HepG2 (cell line): Measurements from ENCODE around the gene CLDN10. TPM values are rescaled to one million over a fixed set of nuclear protein-coding genes. Genes with fewer than 3 reads are reported as not detected.

ENCODE experiments used
- ATAC-seq: fragments of 200-7000 bp; cut with Tn5 transposase; 3 replicates; pipeline ENCODE4 v1.9.1; 2020; ENCODE audit warnings: mild to moderate bottlenecking, moderate library complexity
- BruUV-seq: library from RNA; stranded (reverse); fragments of 400-500 nt; replicated peaks from 2 replicates; lab custom pipeline; 2021; lab: Mats Ljungman, UMichigan
- CTCF ChIA-PET: fragments of 300-600 bp; formaldehyde crosslinking; extraction: SDS; loops from one replicate; lab custom pipeline; 2021; ENCODE audit warnings: low total read pairs, inconsistent platforms, low intra/inter-chr PET ratio; lab: Yijun Ruan, JAX
- POLR2A ChIA-PET: fragments of 350-600 bp; sonication (Branson Sonifier 250); formaldehyde crosslinking; loops from one replicate; lab custom pipeline; 2020; ENCODE audit warnings: antibody characterized with exemption, inconsistent platforms; lab: Yijun Ruan, JAX
- DNase-seq: peaks from one replicate; pipeline ENCODE4 v3.0.0-alpha.2; 2015; ENCODE audit warnings: low spot score
- FAIRE-seq: peaks from 3 replicates; lab custom pipeline; 2011; peaks lifted over from hg19 to GRCh38; lab: Jason Lieb, UNC
- H2AFZ ChIP-seq: one replicate; pipeline ENCODE4 v1.6.1; 2011; ENCODE audit warnings: low read length, inconsistent platforms
- H3K27ac ChIP-seq: fragments of 300-600 bp; 3 replicates; pipeline ENCODE4 v1.8.0; 2011; ENCODE audit warnings: mixed run types, mild to moderate bottlenecking, mixed read lengths, low read length, inconsistent platforms; ENCODE audit not compliant: insufficient read depth; ENCODE audit errors: extremely low read length
- H3K27me3 ChIP-seq, 2 experiments: fragments of 200-600 bp in 1 of 2; 2 replicates in 1 of 2; 3 replicates in 1 of 2; pipeline versions ENCODE4 v1.6.0 to v1.8.0; 2011; ENCODE audit warnings: low read length in 2 of 2, mild to moderate bottlenecking in 2 of 2, moderate library complexity in 2 of 2, inconsistent platforms in 1 of 2; ENCODE audit not compliant: insufficient read depth in 2 of 2, control insufficient read depth in 1 of 2
- H3K36me3 ChIP-seq, 2 experiments: fragments of 200-600 bp in 1 of 2; replicated peaks in 1 of 2; 2 replicates in 1 of 2; 3 replicates in 1 of 2; pipeline versions ENCODE4 v1.5.1 to v1.8.0; 2011; ENCODE audit warnings: low read length in 2 of 2, inconsistent platforms in 1 of 2; ENCODE audit not compliant: insufficient read depth in 2 of 2, control insufficient read depth in 1 of 2
- H3K4me1 ChIP-seq: 2 replicates; pipeline ENCODE4 v1.5.1; 2012; ENCODE audit warnings: low read length, inconsistent platforms; ENCODE audit not compliant: insufficient read depth
- H3K4me2 ChIP-seq: 2 replicates; pipeline ENCODE4 v1.6.0; 2011; ENCODE audit warnings: low read depth, low read length, inconsistent platforms
- H3K4me3 ChIP-seq, 3 experiments: fragments of 200-600 bp in 1 of 3; sonication (generic), shearing (Covaris generic) in 1 of 3; replicated peaks in 1 of 3; 2 replicates each; pipeline ENCODE4 v1.5.1; 2011 to 2016; ENCODE audit warnings: low read length in 3 of 3, inconsistent platforms in 2 of 3, low read depth in 2 of 3, mild to moderate bottlenecking in 2 of 3, control low read depth in 1 of 3, mixed read lengths in 1 of 3; ENCODE audit not compliant: insufficient read depth in 1 of 3
- H3K79me2 ChIP-seq: one replicate; pipeline ENCODE4 v1.6.1; 2011; ENCODE audit warnings: low read length, inconsistent platforms; ENCODE audit not compliant: insufficient read depth
- H3K9ac ChIP-seq: 2 replicates; pipeline ENCODE4 v1.6.0; 2011; ENCODE audit warnings: mild to moderate bottlenecking, low read depth, low read length, inconsistent platforms; ENCODE audit not compliant: insufficient read depth
- H3K9me3 ChIP-seq: 2 replicates; pipeline ENCODE4 v1.5.1; 2012; ENCODE audit warnings: mild to moderate bottlenecking, low read length
- H4K20me1 ChIP-seq: 2 replicates; pipeline ENCODE4 v1.6.0; 2011; ENCODE audit warnings: inconsistent platforms, mild to moderate bottlenecking, low read length, moderate library complexity; ENCODE audit not compliant: insufficient read depth
- BRD4 ChIP-seq: sonication (generic); formaldehyde crosslinking; IDR thresholded peaks from 2 replicates; pipeline ENCODE4 v1.4.0; 2020; ENCODE audit warnings: missing genetic modification reagents
- HNRNPL ChIP-seq: fragments of 200-400 bp; formaldehyde crosslinking; IDR thresholded peaks from 2 replicates; pipeline ENCODE4 v1.6.1; 2017; ENCODE audit warnings: mild to moderate bottlenecking, low read depth, low read length
- PAF1 ChIP-seq: IDR thresholded peaks from 2 replicates; pipeline ENCODE4 v1.6.1; 2016; ENCODE audit warnings: missing genetic modification reagents, missing compliant biosample characterization
- SMC3 ChIP-seq: IDR thresholded peaks from 2 replicates; pipeline ENCODE4 v1.6.1; 2011; ENCODE audit warnings: low read length, improper control_type of control experiment
- SP5 ChIP-seq: IDR thresholded peaks from 2 replicates; pipeline ENCODE4 v1.6.1; 2016; ENCODE audit warnings: low read depth, borderline replicate concordance
- STAG1 ChIP-seq: sonication (generic); formaldehyde crosslinking; IDR thresholded peaks from 2 replicates; pipeline ENCODE4 v1.4.0; 2020; ENCODE audit warnings: missing genetic modification reagents
- TEAD2 ChIP-seq: sonication (generic); formaldehyde crosslinking; IDR thresholded peaks from 2 replicates; pipeline ENCODE4 v1.9.0; 2021; ENCODE audit warnings: missing genetic modification reagents
- ZFP36L1 ChIP-seq: sonication (generic); formaldehyde crosslinking; IDR thresholded peaks from 2 replicates; pipeline ENCODE4 v1.8.0; 2022; ENCODE audit warnings: mild to moderate bottlenecking, missing genetic modification reagents, moderate library complexity
- ZNF501 ChIP-seq: sonication (generic); formaldehyde crosslinking; IDR thresholded peaks from 2 replicates; pipeline ENCODE4 v1.5.1; 2020; ENCODE audit warnings: mild to moderate bottlenecking, moderate library complexity, missing genetic modification reagents
- WGBS: methylation state at CpG from one replicate; pipeline ENCODE4 v1.1.6; 2017; ENCODE audit warnings: low lambda C conversion rate; 5-methylcytosine and 5-hydroxymethylcytosine counted together
- in situ Hi-C: cut with HindIII; loops from 2 replicates; pipeline ENCODE4 v1.10.0; 2017; ENCODE audit warnings: low pct_unique_long_range_greater_than_20kb; ENCODE audit not compliant: extremely low pct_ligation_motif_present
- intact Hi-C: fragments of 100-400 bp; cut with micrococcal nuclease; formaldehyde crosslinking; loops from one replicate; pipeline ENCODE4 v1.10.0; 2022; ENCODE audit not compliant: unreplicated experiment
- polyA plus RNA-seq, 8 experiments: library from polyadenylated mRNA; depleted of rRNA in 3 of 8; stranded (reverse) in 7 of 8; unstranded in 1 of 8; fragments of >200 nt; fragmentation: Illumina TruSeq in 4 of 8; extraction: Trizol in 4 of 8; gene quantifications; 2 replicates each; pipeline versions ENCODE4 v1.2.1 to v1.2.3, GENCODE V29; 2011 to 2016; ENCODE audit warnings: low read depth in 4 of 8, missing spikeins in 1 of 8, mixed read lengths in 1 of 8; ENCODE audit not compliant: insufficient read depth in 1 of 8
- total RNA-seq, 5 experiments: library from RNA; depleted of rRNA; stranded (reverse); fragments of >200 nt; fragmentation: Illumina TruSeq; extraction: Trizol; gene quantifications; 2 replicates each; pipeline ENCODE4 v1.2.3, GENCODE V29; 2016; ENCODE audit warnings: low read depth in 1 of 5
- TF ChIP-seq, protein P1 (sequence below): sonication (generic); formaldehyde crosslinking; IDR thresholded peaks from 2 replicates; pipeline ENCODE4 v1.4.0; 2020; ENCODE audit warnings: mild to moderate bottlenecking, low read depth, missing genetic modification reagents
- TF ChIP-seq, protein P2 (sequence below): sonication (generic); formaldehyde crosslinking; IDR thresholded peaks from 2 replicates; pipeline ENCODE4 v1.4.0; 2020; ENCODE audit warnings: mild to moderate bottlenecking, missing genetic modification reagents
- TF ChIP-seq, protein P3 (sequence below): sonication (generic); formaldehyde crosslinking; IDR thresholded peaks from 2 replicates; pipeline ENCODE4 v1.5.0; 2020; ENCODE audit warnings: missing genetic modification reagents
- TF ChIP-seq, protein P4 (sequence below): sonication (generic); formaldehyde crosslinking; IDR thresholded peaks from 2 replicates; pipeline ENCODE4 v1.4.0; 2020; ENCODE audit warnings: missing genetic modification reagents, borderline replicate concordance
- TF ChIP-seq, protein P5 (sequence below): sonication (generic); formaldehyde crosslinking; IDR thresholded peaks from 2 replicates; pipeline ENCODE4 v1.5.0; 2020; ENCODE audit warnings: mild to moderate bottlenecking, missing genetic modification reagents, moderate library complexity

Gene CLDN10
- total and polyA plus RNA-seq, 2 of the 13 experiments (the other 11 are each of a cell fraction or from before 2014, with no cell fraction given) = not detected

DNA sequence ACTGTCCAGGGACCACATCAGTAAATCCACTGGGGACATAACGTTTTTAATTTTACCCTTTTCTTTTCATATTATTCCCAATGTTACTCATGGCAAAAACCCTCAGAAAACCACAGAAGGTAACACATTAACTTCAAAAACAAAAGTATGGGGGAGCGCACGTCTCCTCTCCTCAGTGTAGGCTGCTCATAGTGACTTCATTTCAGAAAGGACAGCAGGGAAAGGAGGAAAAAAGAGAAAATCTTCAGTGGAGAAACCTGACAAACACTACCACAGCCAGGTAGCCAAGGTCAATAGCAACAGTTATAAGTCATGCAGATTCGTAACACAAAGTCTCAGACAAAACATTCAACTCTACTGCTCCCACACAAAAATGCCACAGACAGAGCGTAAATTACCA lies 70.6 kb downstream of the CLDN10 start (continued):
- TF ChIP-seq, protein P1, sequence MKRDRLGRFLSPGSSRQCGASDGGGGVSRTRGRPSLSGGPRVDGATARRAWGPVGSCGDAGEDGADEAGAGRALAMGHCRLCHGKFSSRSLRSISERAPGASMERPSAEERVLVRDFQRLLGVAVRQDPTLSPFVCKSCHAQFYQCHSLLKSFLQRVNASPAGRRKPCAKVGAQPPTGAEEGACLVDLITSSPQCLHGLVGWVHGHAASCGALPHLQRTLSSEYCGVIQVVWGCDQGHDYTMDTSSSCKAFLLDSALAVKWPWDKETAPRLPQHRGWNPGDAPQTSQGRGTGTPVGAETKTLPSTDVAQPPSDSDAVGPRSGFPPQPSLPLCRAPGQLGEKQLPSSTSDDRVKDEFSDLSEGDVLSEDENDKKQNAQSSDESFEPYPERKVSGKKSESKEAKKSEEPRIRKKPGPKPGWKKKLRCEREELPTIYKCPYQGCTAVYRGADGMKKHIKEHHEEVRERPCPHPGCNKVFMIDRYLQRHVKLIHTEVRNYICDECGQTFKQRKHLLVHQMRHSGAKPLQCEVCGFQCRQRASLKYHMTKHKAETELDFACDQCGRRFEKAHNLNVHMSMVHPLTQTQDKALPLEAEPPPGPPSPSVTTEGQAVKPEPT (CRISPR knock-in tag) = no peak
- TF ChIP-seq HNRNPL (no peak), SP5 (CRISPR knock-in tag) (no peak)
- TF ChIP-seq, protein P2, sequence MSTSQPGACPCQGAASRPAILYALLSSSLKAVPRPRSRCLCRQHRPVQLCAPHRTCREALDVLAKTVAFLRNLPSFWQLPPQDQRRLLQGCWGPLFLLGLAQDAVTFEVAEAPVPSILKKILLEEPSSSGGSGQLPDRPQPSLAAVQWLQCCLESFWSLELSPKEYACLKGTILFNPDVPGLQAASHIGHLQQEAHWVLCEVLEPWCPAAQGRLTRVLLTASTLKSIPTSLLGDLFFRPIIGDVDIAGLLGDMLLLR (CRISPR knock-in tag) = no peak
- TF ChIP-seq, all 625 proteins: peak for 0

DNA sequence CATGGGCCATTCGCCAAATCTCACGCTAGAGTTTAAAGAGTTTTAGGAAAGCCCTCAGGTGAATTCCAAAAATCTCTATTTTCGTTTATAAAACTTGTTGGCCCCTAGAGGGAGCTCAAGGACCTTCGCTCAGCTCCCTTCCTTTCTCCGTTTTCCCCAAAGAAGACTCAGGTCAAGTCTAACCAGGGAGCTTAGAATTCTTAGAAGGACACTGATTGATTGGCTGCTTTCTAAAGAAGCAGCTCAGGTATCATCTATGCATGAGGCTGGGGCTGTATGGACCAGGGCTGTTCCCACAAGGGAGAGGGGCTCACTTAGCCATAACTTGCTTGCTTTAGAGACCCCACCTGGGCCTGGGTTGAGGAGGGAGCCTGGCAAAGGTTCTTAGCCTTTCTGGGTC lies 71.5 kb downstream of the CLDN10 start:
- DNase-seq = peak; percentile 29
- Histone ChIP-seq H3K36me3 (peaks cover 9 to 55% of the 10 kb centered on the region in 2 experiments; a peak in 4 of 5 replicates), H3K4me1 (no peaks in the 10 kb centered on the region), H4K20me1 (no peaks in the 10 kb centered on the region), H3K9ac (no peak overlapping the region), H3K9me3 (peaks cover 4% of the 10 kb centered on the region; the same call in 1 of the 2 replicates), H3K79me2 (no peaks in the 10 kb centered on the region), H3K4me3 (no peak overlapping the region), H2AFZ (no peak overlapping the region), H3K27me3 (no peaks in the 10 kb centered on the region), H3K27ac (no peak overlapping the region), H3K4me2 (no peak overlapping the region)
- in situ Hi-C loops (loop anchor here (5.0 kb wide), 1 partner anchor 213 kb away; no protein-coding TSS in a partner anchor), intact Hi-C loops (loop anchor here (1.0 kb wide), 3 partner anchors 37 to 356 kb away; no protein-coding TSS in a partner anchor)
- no TSS peak for BruUV-seq
- ChIA-PET CTCF (interaction anchor here (1.2 to 2.5 kb wide), 3 partner anchors 37 to 357 kb away, joined by 4 to 15 read pairs (median 11); no protein-coding TSS in a partner anchor), POLR2A (no interaction called here)
- FAIRE-seq = peak; percentile 39
- 48% methylated on average over 5 of the region's 5 CpGs for WGBS
- peak; percentile 71 for ATAC-seq
- TF ChIP-seq TEAD2 (no peak), ZFP36L1 (CRISPR knock-in tag) (no peak), SMC3 (peak; percentile 69; the same call in 1 of the 2 replicates), BRD4 (no peak), PAF1 (no peak), STAG1 (CRISPR knock-in tag) (peak; percentile 71), ZNF501 (CRISPR knock-in tag) (no peak)
- TF ChIP-seq, protein P3, sequence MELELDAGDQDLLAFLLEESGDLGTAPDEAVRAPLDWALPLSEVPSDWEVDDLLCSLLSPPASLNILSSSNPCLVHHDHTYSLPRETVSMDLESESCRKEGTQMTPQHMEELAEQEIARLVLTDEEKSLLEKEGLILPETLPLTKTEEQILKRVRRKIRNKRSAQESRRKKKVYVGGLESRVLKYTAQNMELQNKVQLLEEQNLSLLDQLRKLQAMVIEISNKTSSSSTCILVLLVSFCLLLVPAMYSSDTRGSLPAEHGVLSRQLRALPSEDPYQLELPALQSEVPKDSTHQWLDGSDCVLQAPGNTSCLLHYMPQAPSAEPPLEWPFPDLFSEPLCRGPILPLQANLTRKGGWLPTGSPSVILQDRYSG (CRISPR knock-in tag) = no peak
- TF ChIP-seq, protein P4, sequence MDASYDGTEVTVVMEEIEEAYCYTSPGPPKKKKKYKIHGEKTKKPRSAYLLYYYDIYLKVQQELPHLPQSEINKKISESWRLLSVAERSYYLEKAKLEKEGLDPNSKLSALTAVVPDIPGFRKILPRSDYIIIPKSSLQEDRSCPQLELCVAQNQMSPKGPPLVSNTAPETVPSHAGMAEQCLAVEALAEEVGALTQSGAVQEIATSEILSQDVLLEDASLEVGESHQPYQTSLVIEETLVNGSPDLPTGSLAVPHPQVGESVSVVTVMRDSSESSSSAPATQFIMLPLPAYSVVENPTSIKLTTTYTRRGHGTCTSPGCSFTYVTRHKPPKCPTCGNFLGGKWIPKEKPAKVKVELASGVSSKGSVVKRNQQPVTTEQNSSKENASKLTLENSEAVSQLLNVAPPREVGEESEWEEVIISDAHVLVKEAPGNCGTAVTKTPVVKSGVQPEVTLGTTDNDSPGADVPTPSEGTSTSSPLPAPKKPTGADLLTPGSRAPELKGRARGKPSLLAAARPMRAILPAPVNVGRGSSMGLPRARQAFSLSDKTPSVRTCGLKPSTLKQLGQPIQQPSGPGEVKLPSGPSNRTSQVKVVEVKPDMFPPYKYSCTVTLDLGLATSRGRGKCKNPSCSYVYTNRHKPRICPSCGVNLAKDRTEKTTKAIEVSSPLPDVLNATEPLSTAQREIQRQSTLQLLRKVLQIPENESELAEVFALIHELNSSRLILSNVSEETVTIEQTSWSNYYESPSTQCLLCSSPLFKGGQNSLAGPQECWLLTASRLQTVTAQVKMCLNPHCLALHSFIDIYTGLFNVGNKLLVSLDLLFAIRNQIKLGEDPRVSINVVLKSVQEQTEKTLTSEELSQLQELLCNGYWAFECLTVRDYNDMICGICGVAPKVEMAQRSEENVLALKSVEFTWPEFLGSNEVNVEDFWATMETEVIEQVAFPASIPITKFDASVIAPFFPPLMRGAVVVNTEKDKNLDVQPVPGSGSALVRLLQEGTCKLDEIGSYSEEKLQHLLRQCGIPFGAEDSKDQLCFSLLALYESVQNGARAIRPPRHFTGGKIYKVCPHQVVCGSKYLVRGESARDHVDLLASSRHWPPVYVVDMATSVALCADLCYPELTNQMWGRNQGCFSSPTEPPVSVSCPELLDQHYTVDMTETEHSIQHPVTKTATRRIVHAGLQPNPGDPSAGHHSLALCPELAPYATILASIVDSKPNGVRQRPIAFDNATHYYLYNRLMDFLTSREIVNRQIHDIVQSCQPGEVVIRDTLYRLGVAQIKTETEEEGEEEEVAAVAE (CRISPR knock-in tag) = 0 out of 2 replicates have a peak, but pooled peaks have one; percentile 32
- TF ChIP-seq, protein P5, sequence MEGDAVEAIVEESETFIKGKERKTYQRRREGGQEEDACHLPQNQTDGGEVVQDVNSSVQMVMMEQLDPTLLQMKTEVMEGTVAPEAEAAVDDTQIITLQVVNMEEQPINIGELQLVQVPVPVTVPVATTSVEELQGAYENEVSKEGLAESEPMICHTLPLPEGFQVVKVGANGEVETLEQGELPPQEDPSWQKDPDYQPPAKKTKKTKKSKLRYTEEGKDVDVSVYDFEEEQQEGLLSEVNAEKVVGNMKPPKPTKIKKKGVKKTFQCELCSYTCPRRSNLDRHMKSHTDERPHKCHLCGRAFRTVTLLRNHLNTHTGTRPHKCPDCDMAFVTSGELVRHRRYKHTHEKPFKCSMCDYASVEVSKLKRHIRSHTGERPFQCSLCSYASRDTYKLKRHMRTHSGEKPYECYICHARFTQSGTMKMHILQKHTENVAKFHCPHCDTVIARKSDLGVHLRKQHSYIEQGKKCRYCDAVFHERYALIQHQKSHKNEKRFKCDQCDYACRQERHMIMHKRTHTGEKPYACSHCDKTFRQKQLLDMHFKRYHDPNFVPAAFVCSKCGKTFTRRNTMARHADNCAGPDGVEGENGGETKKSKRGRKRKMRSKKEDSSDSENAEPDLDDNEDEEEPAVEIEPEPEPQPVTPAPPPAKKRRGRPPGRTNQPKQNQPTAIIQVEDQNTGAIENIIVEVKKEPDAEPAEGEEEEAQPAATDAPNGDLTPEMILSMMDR = peak; percentile 69
